ENCODE results near the gene AGO4.

DNA sequence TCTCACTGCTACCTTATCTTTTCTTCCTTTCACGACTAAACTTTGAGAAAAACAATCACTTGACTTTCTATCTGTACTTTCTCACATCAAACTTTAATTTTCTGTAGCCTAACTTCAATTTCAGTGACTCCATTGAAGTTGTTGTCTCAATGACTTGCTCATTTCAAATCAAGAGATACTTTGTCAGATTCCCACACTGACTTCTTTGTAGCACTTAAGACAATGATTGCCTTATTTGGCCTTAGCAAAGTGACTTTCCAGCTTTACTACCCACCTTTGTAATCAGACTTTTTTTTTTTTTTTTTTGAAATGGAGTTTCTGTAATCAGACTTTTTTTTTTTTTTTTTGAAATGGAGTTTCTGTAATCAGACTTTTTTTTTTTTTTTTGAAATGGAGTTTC lies 37.0 kb downstream of the AGO4 start:
- TF ChIP-seq, protein P1, sequence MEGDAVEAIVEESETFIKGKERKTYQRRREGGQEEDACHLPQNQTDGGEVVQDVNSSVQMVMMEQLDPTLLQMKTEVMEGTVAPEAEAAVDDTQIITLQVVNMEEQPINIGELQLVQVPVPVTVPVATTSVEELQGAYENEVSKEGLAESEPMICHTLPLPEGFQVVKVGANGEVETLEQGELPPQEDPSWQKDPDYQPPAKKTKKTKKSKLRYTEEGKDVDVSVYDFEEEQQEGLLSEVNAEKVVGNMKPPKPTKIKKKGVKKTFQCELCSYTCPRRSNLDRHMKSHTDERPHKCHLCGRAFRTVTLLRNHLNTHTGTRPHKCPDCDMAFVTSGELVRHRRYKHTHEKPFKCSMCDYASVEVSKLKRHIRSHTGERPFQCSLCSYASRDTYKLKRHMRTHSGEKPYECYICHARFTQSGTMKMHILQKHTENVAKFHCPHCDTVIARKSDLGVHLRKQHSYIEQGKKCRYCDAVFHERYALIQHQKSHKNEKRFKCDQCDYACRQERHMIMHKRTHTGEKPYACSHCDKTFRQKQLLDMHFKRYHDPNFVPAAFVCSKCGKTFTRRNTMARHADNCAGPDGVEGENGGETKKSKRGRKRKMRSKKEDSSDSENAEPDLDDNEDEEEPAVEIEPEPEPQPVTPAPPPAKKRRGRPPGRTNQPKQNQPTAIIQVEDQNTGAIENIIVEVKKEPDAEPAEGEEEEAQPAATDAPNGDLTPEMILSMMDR (IDR thresholded peaks at IDR 0.05) = no peak
- TF ChIP-seq POLR2AphosphoS5 (IDR thresholded peaks at IDR 0.05; ENCODE audit: low read depth, low read length) (no peak), TCF7L2 (IDR thresholded peaks at IDR 0.05; ENCODE audit: low read depth, low read length) (no peak)

Measured in Panc1 (cell line).